Activated naive CD4-positive, alpha-beta T cell treated with anti-CD3 and anti-CD28 coated beads, Interleukin-2, amount 50 U/mL, for 16 hours (primary cell): Measurements from ENCODE around the gene PRICKLE2.

Source experiments
- DNase-seq: peaks from one replicate; pipeline ENCODE4 v3.0.0-alpha.2; 2020

PRICKLE2 gene

GRCh38 chr3:64152676-64153466 lies 72.4 kb downstream of the PRICKLE2 start:
- no peak for DNase-seq

GRCh38 chr3:64152086-64152485 lies 73.2 kb downstream of the PRICKLE2 start:
- DNase-seq, result no peak

- DNase-seq, result no peak
Measured at GRCh38 chr3:64151342-64151871, 73.9 kb downstream of the PRICKLE2 start.

GRCh38 chr3:64150623-64151207 lies 74.6 kb downstream of the PRICKLE2 start:
- no peak for DNase-seq

GRCh38 chr3:64149886-64150285 lies 75.4 kb downstream of the PRICKLE2 start:
- DNase-seq, result no peak

- DNase-seq, result no peak
Measured at GRCh38 chr3:64148955-64149653, 76.2 kb downstream of the PRICKLE2 start.

GRCh38 chr3:64147211-64147610 lies 78.1 kb downstream of the PRICKLE2 start:
- no peak for DNase-seq

GRCh38 chr3:64145438-64145837 lies 79.8 kb downstream of the PRICKLE2 start:
- DNase-seq, result no peak

- no peak for DNase-seq
Measured at GRCh38 chr3:64144241-64144900, 80.9 kb downstream of the PRICKLE2 start.

- no peak for DNase-seq
Measured at GRCh38 chr3:64143409-64144130, 81.7 kb downstream of the PRICKLE2 start.

- DNase-seq, result no peak
Measured at GRCh38 chr3:64141476-64141875, 83.8 kb downstream of the PRICKLE2 start.

- no peak for DNase-seq
Measured at GRCh38 chr3:64140651-64141050, 84.6 kb downstream of the PRICKLE2 start.

- DNase-seq, result no peak
Measured at GRCh38 chr3:64138656-64139375, 86.5 kb downstream of the PRICKLE2 start.

- DNase-seq, result no peak
Measured at GRCh38 chr3:64138046-64138445, 87.2 kb downstream of the PRICKLE2 start.

- DNase-seq, result no peak
Measured at GRCh38 chr3:64134882-64135281, 90.4 kb downstream of the PRICKLE2 start.

- DNase-seq, result no peak
Measured at GRCh38 chr3:64133987-64134386, 91.3 kb downstream of the PRICKLE2 start.

- no peak for DNase-seq
Measured at GRCh38 chr3:64133272-64133671, 92.0 kb downstream of the PRICKLE2 start.

- no peak for DNase-seq
Measured at GRCh38 chr3:64131725-64132469, 93.4 kb downstream of the PRICKLE2 start.

- no peak for DNase-seq
Measured at GRCh38 chr3:64130436-64130835, 94.8 kb downstream of the PRICKLE2 start.

GRCh38 chr3:64129581-64129980 lies 95.7 kb downstream of the PRICKLE2 start:
- no peak for DNase-seq

GRCh38 chr3:64129106-64129505 lies 96.2 kb downstream of the PRICKLE2 start:
- no peak for DNase-seq
